Measurements from ENCODE around the gene PTPRR. TPM values are rescaled to one million over a fixed set of nuclear protein-coding genes. Genes with fewer than 3 reads are reported as not detected.

The PTPRR gene
- total RNA-seq, 2 experiments from 2014 or later = not detected

GRCh38 chr12:70605976-70606375, 314.6 kb downstream of the PTPRR start:
- no peak overlapping the region for H3K27ac Mint-ChIP-seq
- H3K36me3 Mint-ChIP-seq = no peaks in the 10 kb centered on the region
- peaks cover 4% of the 10 kb centered on the region for H3K4me1 Mint-ChIP-seq
- H3K9me3 Mint-ChIP-seq (ENCODE audit: low read depth) = no peaks in the 10 kb centered on the region
- H3K27me3 Mint-ChIP-seq = peaks cover 43% of the 10 kb centered on the region
- no peak overlapping the region for H3K4me3 Mint-ChIP-seq
- CTCF ChIA-PET = no interaction called here
- DNase-seq (no peak), ATAC-seq (no peak)

GRCh38 chr12:70604662-70605061, 315.9 kb downstream of the PTPRR start:
- no peaks in the 10 kb centered on the region for H3K9me3 Mint-ChIP-seq (ENCODE audit: low read depth)
- H3K4me1 Mint-ChIP-seq = peaks cover 2% of the 10 kb centered on the region
- no peaks in the 10 kb centered on the region for H3K36me3 Mint-ChIP-seq
- H3K27me3 Mint-ChIP-seq = peaks cover 36% of the 10 kb centered on the region
- no peak for DNase-seq
- no peak overlapping the region for H3K4me3 Mint-ChIP-seq
- no peak for ATAC-seq
- CTCF ChIA-PET = no interaction called here
- H3K27ac Mint-ChIP-seq = no peak overlapping the region

- H3K4me1 Mint-ChIP-seq = no peaks in the 10 kb centered on the region
- H3K36me3 Mint-ChIP-seq = no peaks in the 10 kb centered on the region
- no peak overlapping the region for H3K27ac Mint-ChIP-seq
- no peak for DNase-seq
- H3K4me3 Mint-ChIP-seq = no peak overlapping the region
- peaks cover 22% of the 10 kb centered on the region for H3K27me3 Mint-ChIP-seq
- CTCF ChIA-PET = interaction anchor here (1.1 kb wide), 1 partner anchor 723 kb away, joined by 3 read pairs; no protein-coding TSS in a partner anchor
- ATAC-seq = no peak
- no peaks in the 10 kb centered on the region for H3K9me3 Mint-ChIP-seq (ENCODE audit: low read depth)
Observed at GRCh38 chr12:70603044-70603443, 317.5 kb downstream of the PTPRR start.

GRCh38 chr12:70598467-70599193, 321.9 kb downstream of the PTPRR start:
- no peak for ATAC-seq
- Mint-ChIP-seq H3K36me3 (no peaks in the 10 kb centered on the region), H3K27me3 (peaks cover 5% of the 10 kb centered on the region), H3K4me1 (no peaks in the 10 kb centered on the region), H3K27ac (no peak overlapping the region), H3K9me3 (ENCODE audit: low read depth) (no peaks in the 10 kb centered on the region), H3K4me3 (no peak overlapping the region)
- CTCF ChIA-PET = interaction anchor here (1.2 kb wide), 1 partner anchor 719 kb away, joined by 3 read pairs; no protein-coding TSS in a partner anchor
- DNase-seq = no peak

GRCh38 chr12:70592664-70593063, 327.9 kb downstream of the PTPRR start:
- Mint-ChIP-seq H3K36me3 (no peaks in the 10 kb centered on the region), H3K4me3 (no peak overlapping the region), H3K9me3 (ENCODE audit: low read depth) (no peaks in the 10 kb centered on the region), H3K27ac (no peak overlapping the region), H3K4me1 (no peaks in the 10 kb centered on the region), H3K27me3 (peaks cover 8% of the 10 kb centered on the region)
- CTCF ChIA-PET = no interaction called here
- no peak for DNase-seq
- no peak for ATAC-seq

- CTCF ChIA-PET = interaction anchor here (0.8 to 1.6 kb wide), 3 partner anchors 12 to 129 kb away, joined by 4 to 6 read pairs (median 5); no protein-coding TSS in a partner anchor
- Mint-ChIP-seq H3K27me3 (peaks cover 12% of the 10 kb centered on the region), H3K4me3 (no peak overlapping the region), H3K9me3 (ENCODE audit: low read depth) (no peaks in the 10 kb centered on the region), H3K36me3 (no peaks in the 10 kb centered on the region), H3K4me1 (no peaks in the 10 kb centered on the region), H3K27ac (no peak overlapping the region)
- no peak for DNase-seq
- ATAC-seq = no peak
Observed at GRCh38 chr12:70590549-70591226, 329.9 kb downstream of the PTPRR start.

GRCh38 chr12:70590051-70590450, 330.5 kb downstream of the PTPRR start:
- peaks cover 12% of the 10 kb centered on the region for H3K27me3 Mint-ChIP-seq
- H3K9me3 Mint-ChIP-seq (ENCODE audit: low read depth) = no peaks in the 10 kb centered on the region
- CTCF ChIA-PET = interaction anchor here (0.8 to 1.6 kb wide), 2 partner anchors 11 to 30 kb away, joined by 5 to 6 read pairs; no protein-coding TSS in a partner anchor
- no peaks in the 10 kb centered on the region for H3K4me1 Mint-ChIP-seq
- peak; percentile 61 for ATAC-seq
- H3K4me3 Mint-ChIP-seq = no peak overlapping the region
- no peak overlapping the region for H3K27ac Mint-ChIP-seq
- peak; percentile 64 for DNase-seq
- no peaks in the 10 kb centered on the region for H3K36me3 Mint-ChIP-seq

Other genes starting within 250 kb of the PTPRR start
- gene TSPAN8, start 237.3 kb upstream of the PTPRR start, total RNA-seq = not detected

Data from activated CD8-positive, alpha-beta memory T cell treated with anti-CD3 and anti-CD28 coated beads, Interleukin-2, amount 10 ng/mL, durations not matched to agents 7 days and 5 days (primary cell).